HCT116 (cell line): ENCODE measurements around the gene MAN2B2. TPM values are rescaled to one million over a fixed set of nuclear protein-coding genes. Genes with fewer than 3 reads are reported as not detected.

Experiments
- ATAC-seq: fragments of 200-7000 bp; cut with Tn5 transposase; 2 replicates; pipeline ENCODE4 v1.9.1; 2020; ENCODE audit warnings: mild to moderate bottlenecking, moderate library complexity
- BruUV-seq: library from RNA; stranded (reverse); fragments of 400-500 nt; replicated peaks from 2 replicates; lab custom pipeline; 2021; lab: Mats Ljungman, UMichigan
- CTCF ChIA-PET: fragments of 300-600 bp; sonication (Branson Sonifier 250); formaldehyde crosslinking; loops from one replicate; lab custom pipeline; 2021; ENCODE audit warnings: antibody characterized with exemption; lab: Charles Lee
- POLR2A ChIA-PET: fragments of 300-600, 350-600 bp; sonication (Branson Sonifier 250); formaldehyde crosslinking; loops from one replicate; lab custom pipeline; 2021; ENCODE audit warnings: antibody characterized with exemption; lab: Charles Lee
- RAD21 ChIA-PET, 2 experiments: fragments of 300-600 bp; sonication (Branson Sonifier 250); formaldehyde crosslinking; loops; one replicate each; lab custom pipeline; 2023; ENCODE audit warnings: low total read pairs in 2 of 2; ENCODE audit not compliant: uncharacterized antibody in 2 of 2, unreplicated experiment in 2 of 2, low non-redundant PET in 1 of 2; lab: Charles Lee
- DNase-seq: peaks from one replicate; pipeline ENCODE4 v3.0.0-alpha.2; 2010; ENCODE audit warnings: low read depth, low spot score
- H2AFZ ChIP-seq: fragments of 200-600 bp; shearing (Covaris generic), sonication (generic); 2 replicates; pipeline ENCODE4 v1.6.1; 2017; ENCODE audit warnings: low read depth, mixed run types, mixed read lengths, antibody characterized with exemption, low read length; ENCODE audit not compliant: poor library complexity, severe bottlenecking
- H3K27ac ChIP-seq: 2 replicates; pipeline ENCODE4 v1.5.1; 2012; ENCODE audit warnings: low read depth, low read length
- H3K27me3 ChIP-seq: fragments of 200-600 bp; sonication (generic); 2 replicates; pipeline ENCODE4 v1.6.1; 2016; ENCODE audit warnings: mixed run types, low read length, mixed read lengths; ENCODE audit not compliant: insufficient read depth
- H3K36me3 ChIP-seq, 2 experiments: fragments of 200-500 bp in 1 of 2; fragments of 200-600 bp in 1 of 2; sonication (Bioruptor generic) in 1 of 2; sonication (generic) in 1 of 2; 2 replicates each; pipeline versions ENCODE4 v1.5.1 to v1.6.1; 2014 to 2016; ENCODE audit warnings: low read length in 2 of 2, inconsistent platforms in 1 of 2, mixed read lengths in 1 of 2, mixed run types in 1 of 2; ENCODE audit not compliant: insufficient read depth in 2 of 2, control insufficient read depth in 1 of 2
- H3K4me1 ChIP-seq, 2 experiments: fragments of 200-600 bp in 1 of 2; sonication (generic) in 1 of 2; 2 replicates each; pipeline versions ENCODE4 v1.5.1 to v1.6.1; 2012 to 2017; ENCODE audit warnings: low read length in 2 of 2, inconsistent platforms in 1 of 2, mild to moderate bottlenecking in 1 of 2, mixed read lengths in 1 of 2, mixed run types in 1 of 2, moderate library complexity in 1 of 2; ENCODE audit not compliant: insufficient read depth in 2 of 2, control insufficient read depth in 1 of 2
- H3K4me2 ChIP-seq: fragments of 200-600 bp; sonication (generic); 2 replicates; pipeline ENCODE4 v1.6.1; 2017; ENCODE audit warnings: mixed run types, low read length, mixed read lengths
- H3K4me3 ChIP-seq, 2 experiments: fragments of 200-600 bp in 1 of 2; sonication (generic) in 1 of 2; replicated peaks in 1 of 2; 2 replicates each; pipeline ENCODE4 v1.5.1; 2011 to 2016; ENCODE audit warnings: low read length in 2 of 2, control low read depth in 1 of 2, low read depth in 1 of 2, mild to moderate bottlenecking in 1 of 2, mixed read lengths in 1 of 2, mixed run types in 1 of 2
- H3K79me2 ChIP-seq: fragments of 200-600 bp; sonication (generic); 2 replicates; pipeline ENCODE4 v1.6.1; 2017; ENCODE audit warnings: mild to moderate bottlenecking, mixed run types, low read length, moderate library complexity, mixed read lengths; ENCODE audit not compliant: insufficient read depth
- H3K9ac ChIP-seq: fragments of 200-600 bp; sonication (generic); 2 replicates; pipeline ENCODE4 v1.6.1; 2016; ENCODE audit warnings: low read length, mixed read lengths
- H3K9me2 ChIP-seq: fragments of 200-600 bp; sonication (generic), shearing (Covaris generic); 2 replicates; pipeline ENCODE4 v1.6.1; 2017; ENCODE audit warnings: mixed run types, mild to moderate bottlenecking, moderate library complexity; ENCODE audit not compliant: insufficient read depth
- H3K9me3 ChIP-seq, 2 experiments: fragments of 200-500 bp in 1 of 2; fragments of 200-600 bp in 1 of 2; sonication (Bioruptor generic) in 1 of 2; sonication (generic) in 1 of 2; 2 replicates each; pipeline ENCODE4 v1.6.1; 2014 to 2017; ENCODE audit warnings: low read length in 2 of 2, mixed read lengths in 2 of 2, inconsistent platforms in 1 of 2, low read depth in 1 of 2, mild to moderate bottlenecking in 1 of 2, mixed run types in 1 of 2, moderate library complexity in 1 of 2; ENCODE audit not compliant: control insufficient read depth in 1 of 2, insufficient read depth in 1 of 2
- H4K20me1 ChIP-seq: fragments of 200-600 bp; sonication (generic), shearing (Covaris generic); 2 replicates; pipeline ENCODE4 v1.6.1; 2017; ENCODE audit warnings: mixed run types, mild to moderate bottlenecking, moderate library complexity; ENCODE audit not compliant: insufficient read depth
- CEBPB ChIP-seq: IDR thresholded peaks from 2 replicates; pipeline ENCODE4 v1.6.1; 2012; ENCODE audit warnings: low read depth
- EGR1 ChIP-seq: IDR thresholded peaks from 2 replicates; pipeline ENCODE4 v1.6.1; 2012; ENCODE audit warnings: low read depth
- EZH2 ChIP-seq: fragments of 200-600 bp; sonication (generic); IDR thresholded peaks from 2 replicates; pipeline ENCODE4 v1.6.1; 2017; ENCODE audit warnings: antibody characterized with exemption, mixed run types
- EZH2phosphoT487 ChIP-seq: fragments of 200-600 bp; IDR thresholded peaks from 2 replicates; pipeline ENCODE4 v1.6.1; 2018; ENCODE audit warnings: antibody characterized with exemption, borderline replicate concordance
- JUND ChIP-seq: IDR thresholded peaks from 2 replicates; pipeline ENCODE4 v1.6.1; 2012
- POLR2A ChIP-seq: IDR thresholded peaks from 2 replicates; pipeline ENCODE4 v1.7.0; 2011; ENCODE audit warnings: borderline replicate concordance; ENCODE audit not compliant: insufficient read depth, insufficient read length; ENCODE audit errors: extremely low read depth
- POLR2AphosphoS5 ChIP-seq: IDR thresholded peaks from 2 replicates; pipeline ENCODE4 v1.6.1; 2011; ENCODE audit warnings: mild to moderate bottlenecking, low read depth, low read length, moderate library complexity
- RAD21 ChIP-seq: IDR thresholded peaks from 2 replicates; pipeline ENCODE4 v1.6.1; 2012; ENCODE audit warnings: low read depth, mild to moderate bottlenecking
- SIN3A ChIP-seq: IDR thresholded peaks from 2 replicates; pipeline ENCODE4 v1.6.1; 2012; ENCODE audit warnings: low read depth
- SRF ChIP-seq: IDR thresholded peaks from 2 replicates; pipeline ENCODE4 v1.6.1; 2012; ENCODE audit warnings: low read depth
- TCF7L2 ChIP-seq: IDR thresholded peaks from 2 replicates; pipeline ENCODE4 v1.7.0; 2011; ENCODE audit warnings: borderline replicate concordance, inconsistent platforms; ENCODE audit not compliant: insufficient read depth, insufficient read length; ENCODE audit errors: extremely low read depth
- YY1 ChIP-seq: IDR thresholded peaks from 2 replicates; pipeline ENCODE4 v1.6.1; 2011; ENCODE audit warnings: low read length, low read depth, moderate library complexity, mild to moderate bottlenecking; ENCODE audit not compliant: insufficient replicate concordance; ENCODE audit errors: extremely low read depth
- ZFX ChIP-seq: fragments of 450-650 bp; IDR thresholded peaks from 2 replicates; pipeline ENCODE4 v1.6.1; 2017
- ZNF274 ChIP-seq: fragments of 200-500 bp; sonication (Bioruptor generic); IDR thresholded peaks from 2 replicates; pipeline ENCODE4 v1.6.1; 2014; ENCODE audit warnings: mild to moderate bottlenecking, low read depth, low read length, inconsistent platforms
- intact Hi-C: fragments of 100-400 bp; cut with micrococcal nuclease; formaldehyde crosslinking; loops from 2 replicates; pipeline ENCODE4 v1.10.0; 2022
- total RNA-seq: library from RNA; stranded (reverse); gene quantifications from one replicate; pipeline ENCODE4 v1.2.1, GENCODE V29; 2021; ENCODE audit not compliant: unreplicated experiment
- TF ChIP-seq, protein P1 (sequence below): IDR thresholded peaks from 2 replicates; pipeline ENCODE4 v1.6.1; 2012
- TF ChIP-seq, protein P2 (sequence below), 3 experiments: fragments of 200-600 bp in 1 of 3; sonication (generic) in 1 of 3; IDR thresholded peaks in 2 of 3; conservative IDR thresholded peaks in 1 of 3; 2 replicates each; pipeline ENCODE4 v1.5.1; 2012 to 2017; ENCODE audit warnings: low read depth in 2 of 3, low read length in 2 of 3, antibody characterized with exemption in 1 of 3, borderline replicate concordance in 1 of 3, control low read depth in 1 of 3, mild to moderate bottlenecking in 1 of 3, mixed read lengths in 1 of 3, mixed run types in 1 of 3, moderate library complexity in 1 of 3; ENCODE audit not compliant: insufficient read depth in 1 of 3
- TF ChIP-seq, protein P3 (sequence below): IDR thresholded peaks from 2 replicates; pipeline ENCODE4 v1.6.1; 2011; ENCODE audit warnings: mild to moderate bottlenecking, low read length, moderate library complexity; ENCODE audit not compliant: insufficient replicate concordance; ENCODE audit errors: extremely low read depth

The MAN2B2 gene
- total RNA-seq, 1 experiment from 2014 or later, result 18.0 TPM

DNA sequence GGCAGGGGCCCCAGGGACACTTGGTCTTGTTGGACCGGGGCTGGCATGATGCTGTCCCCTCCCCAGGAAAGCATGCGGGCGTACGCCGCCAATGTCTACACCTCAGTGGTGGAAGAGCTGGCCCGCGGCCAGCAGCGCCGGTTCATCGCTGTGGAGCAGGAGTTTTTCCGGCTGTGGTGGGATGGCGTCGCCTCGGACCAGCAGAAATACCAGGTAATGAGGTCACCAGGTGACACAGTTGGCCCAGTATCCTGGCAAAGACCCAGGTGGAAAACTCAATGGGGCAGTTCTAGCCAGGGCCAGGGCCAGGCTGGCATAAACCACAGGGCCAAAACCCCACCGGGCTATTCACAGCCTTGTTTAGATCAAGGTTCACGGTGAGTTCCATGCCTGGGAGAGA is 1.5 kb downstream of the MAN2B2 start:
- Histone ChIP-seq H3K36me3 (peaks cover 0 to 7% of the 10 kb centered on the region in 2 experiments; a peak in 1 of 4 replicates), H2AFZ (no peak overlapping the region), H3K4me2 (no peak overlapping the region), H3K9me2 (no peaks in the 10 kb centered on the region), H3K4me3 (no peak overlapping the region), H3K79me2 (peaks cover 7% of the 10 kb centered on the region; the same call in 1 of the 2 replicates), H3K9ac (no peak overlapping the region), H3K9me3 (peaks cover 0 to 3% of the 10 kb centered on the region in 2 experiments; a peak in 1 of 4 replicates), H3K27me3 (no peaks in the 10 kb centered on the region), H3K4me1 (peaks cover 6 to 22% of the 10 kb centered on the region in 2 experiments; a peak in 3 of 4 replicates), H4K20me1 (no peaks in the 10 kb centered on the region), H3K27ac (no peak overlapping the region)
- TF ChIP-seq, protein P1, sequence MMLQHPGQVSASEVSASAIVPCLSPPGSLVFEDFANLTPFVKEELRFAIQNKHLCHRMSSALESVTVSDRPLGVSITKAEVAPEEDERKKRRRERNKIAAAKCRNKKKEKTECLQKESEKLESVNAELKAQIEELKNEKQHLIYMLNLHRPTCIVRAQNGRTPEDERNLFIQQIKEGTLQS, result no peak
- TF ChIP-seq CEBPB, result no peak
- no peak for TF ChIP-seq EZH2phosphoT487
- TF ChIP-seq POLR2AphosphoS5, result no peak
- TF ChIP-seq ZNF274, result no peak
- TF ChIP-seq SRF, result no peak
- no peak for TF ChIP-seq TCF7L2
- no peak for TF ChIP-seq RAD21
- TF ChIP-seq EGR1, result no peak
- no peak for TF ChIP-seq SIN3A
- TF ChIP-seq EZH2, result no peak
- no peak for TF ChIP-seq YY1
- TF ChIP-seq, protein P2, sequence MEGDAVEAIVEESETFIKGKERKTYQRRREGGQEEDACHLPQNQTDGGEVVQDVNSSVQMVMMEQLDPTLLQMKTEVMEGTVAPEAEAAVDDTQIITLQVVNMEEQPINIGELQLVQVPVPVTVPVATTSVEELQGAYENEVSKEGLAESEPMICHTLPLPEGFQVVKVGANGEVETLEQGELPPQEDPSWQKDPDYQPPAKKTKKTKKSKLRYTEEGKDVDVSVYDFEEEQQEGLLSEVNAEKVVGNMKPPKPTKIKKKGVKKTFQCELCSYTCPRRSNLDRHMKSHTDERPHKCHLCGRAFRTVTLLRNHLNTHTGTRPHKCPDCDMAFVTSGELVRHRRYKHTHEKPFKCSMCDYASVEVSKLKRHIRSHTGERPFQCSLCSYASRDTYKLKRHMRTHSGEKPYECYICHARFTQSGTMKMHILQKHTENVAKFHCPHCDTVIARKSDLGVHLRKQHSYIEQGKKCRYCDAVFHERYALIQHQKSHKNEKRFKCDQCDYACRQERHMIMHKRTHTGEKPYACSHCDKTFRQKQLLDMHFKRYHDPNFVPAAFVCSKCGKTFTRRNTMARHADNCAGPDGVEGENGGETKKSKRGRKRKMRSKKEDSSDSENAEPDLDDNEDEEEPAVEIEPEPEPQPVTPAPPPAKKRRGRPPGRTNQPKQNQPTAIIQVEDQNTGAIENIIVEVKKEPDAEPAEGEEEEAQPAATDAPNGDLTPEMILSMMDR (IDR thresholded peaks at IDR 0.05 in 2 of 3, conservative IDR thresholded peaks at IDR 0.05 in 1 of 3; ENCODE audit: borderline replicate concordance in 1 of 3, insufficient read depth in 1 of 3, low read depth in 2 of 3, low read length in 2 of 3), result no peak
- TF ChIP-seq, protein P3, sequence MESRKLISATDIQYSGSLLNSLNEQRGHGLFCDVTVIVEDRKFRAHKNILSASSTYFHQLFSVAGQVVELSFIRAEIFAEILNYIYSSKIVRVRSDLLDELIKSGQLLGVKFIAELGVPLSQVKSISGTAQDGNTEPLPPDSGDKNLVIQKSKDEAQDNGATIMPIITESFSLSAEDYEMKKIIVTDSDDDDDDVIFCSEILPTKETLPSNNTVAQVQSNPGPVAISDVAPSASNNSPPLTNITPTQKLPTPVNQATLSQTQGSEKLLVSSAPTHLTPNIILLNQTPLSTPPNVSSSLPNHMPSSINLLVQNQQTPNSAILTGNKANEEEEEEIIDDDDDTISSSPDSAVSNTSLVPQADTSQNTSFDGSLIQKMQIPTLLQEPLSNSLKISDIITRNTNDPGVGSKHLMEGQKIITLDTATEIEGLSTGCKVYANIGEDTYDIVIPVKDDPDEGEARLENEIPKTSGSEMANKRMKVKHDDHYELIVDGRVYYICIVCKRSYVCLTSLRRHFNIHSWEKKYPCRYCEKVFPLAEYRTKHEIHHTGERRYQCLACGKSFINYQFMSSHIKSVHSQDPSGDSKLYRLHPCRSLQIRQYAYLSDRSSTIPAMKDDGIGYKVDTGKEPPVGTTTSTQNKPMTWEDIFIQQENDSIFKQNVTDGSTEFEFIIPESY, result no peak
- TF ChIP-seq JUND, result no peak
- no peak for TF ChIP-seq ZFX
- no peak for TF ChIP-seq POLR2A
- ChIA-PET CTCF (no interaction called here), POLR2A (no interaction called here), RAD21 (no interaction called here)
- BruUV-seq, result no TSS peak
- ATAC-seq (no peak), DNase-seq (no peak)
- intact Hi-C loops, result no loop called here
